ENCODE data around the gene KLHL29.

KLHL29 gene

GRCh38 chr2:23531280-23531679 is 146.3 kb downstream of the KLHL29 start:
- no peak for DNase-seq (ENCODE audit: low read depth)

- DNase-seq (ENCODE audit: low read depth), result no peak
Measured at GRCh38 chr2:23531881-23532280, 146.9 kb downstream of the KLHL29 start.

- DNase-seq (ENCODE audit: low read depth), result no peak
Measured at GRCh38 chr2:23532391-23533337, 147.7 kb downstream of the KLHL29 start.

GRCh38 chr2:23533338-23533695 is 148.3 kb downstream of the KLHL29 start:
- no peak for DNase-seq (ENCODE audit: low read depth)

GRCh38 chr2:23534771-23535170 is 149.8 kb downstream of the KLHL29 start:
- DNase-seq (ENCODE audit: low read depth), result no peak

- DNase-seq (ENCODE audit: low read depth), result no peak
Measured at GRCh38 chr2:23536326-23536725, 151.3 kb downstream of the KLHL29 start.

- no peak for DNase-seq (ENCODE audit: low read depth)
Measured at GRCh38 chr2:23537991-23538390, 153.0 kb downstream of the KLHL29 start.

- no peak for DNase-seq (ENCODE audit: low read depth)
Measured at GRCh38 chr2:23538566-23538965, 153.6 kb downstream of the KLHL29 start.

GRCh38 chr2:23540804-23541360 is 155.9 kb downstream of the KLHL29 start:
- no peak for DNase-seq (ENCODE audit: low read depth)

GRCh38 chr2:23541503-23542229 is 156.7 kb downstream of the KLHL29 start:
- no peak for DNase-seq (ENCODE audit: low read depth)

- DNase-seq (ENCODE audit: low read depth), result no peak
Measured at GRCh38 chr2:23542230-23542789, 157.3 kb downstream of the KLHL29 start.

- DNase-seq (ENCODE audit: low read depth), result no peak
Measured at GRCh38 chr2:23543302-23543701, 158.3 kb downstream of the KLHL29 start.

GRCh38 chr2:23543728-23544127 is 158.7 kb downstream of the KLHL29 start:
- DNase-seq (ENCODE audit: low read depth), result no peak

- no peak for DNase-seq (ENCODE audit: low read depth)
Measured at GRCh38 chr2:23544589-23545295, 159.8 kb downstream of the KLHL29 start.

- DNase-seq (ENCODE audit: low read depth), result peak; percentile 63
Measured at GRCh38 chr2:23545396-23545795, 160.4 kb downstream of the KLHL29 start.

GRCh38 chr2:23545811-23546210 is 160.8 kb downstream of the KLHL29 start:
- no peak for DNase-seq (ENCODE audit: low read depth)

GRCh38 chr2:23546913-23547312 is 161.9 kb downstream of the KLHL29 start:
- DNase-seq (ENCODE audit: low read depth), result no peak

- no peak for DNase-seq (ENCODE audit: low read depth)
Measured at GRCh38 chr2:23547725-23548124, 162.7 kb downstream of the KLHL29 start.

GRCh38 chr2:23548143-23548769 is 163.3 kb downstream of the KLHL29 start:
- DNase-seq (ENCODE audit: low read depth), result no peak

GRCh38 chr2:23549051-23549450 is 164.1 kb downstream of the KLHL29 start:
- no peak for DNase-seq (ENCODE audit: low read depth)

- peak; percentile 50 for DNase-seq (ENCODE audit: low read depth)
Measured at GRCh38 chr2:23549821-23550530, 165.0 kb downstream of the KLHL29 start.
